MM.1S (cell line): ENCODE measurements around the gene PIEZO1.

Source experiments
- CTCF ChIP-seq: fragments of 300-600 bp; sonication (generic); IDR thresholded peaks from 2 replicates; pipeline ENCODE4 v1.5.1; 2016; ENCODE audit warnings: antibody characterized with exemption, low read length, mixed read lengths
- EZH2 ChIP-seq: fragments of 300-600 bp; sonication (generic); optimal IDR thresholded peaks from 2 replicates; pipeline ENCODE3; 2017; ENCODE audit warnings: low read depth, mild to moderate bottlenecking, antibody characterized with exemption, low read length, mixed read lengths
- EZH2phosphoT487 ChIP-seq: fragments of 300-600 bp; sonication (generic); IDR thresholded peaks from 2 replicates; pipeline ENCODE4 v1.6.1; 2018; ENCODE audit warnings: antibody characterized with exemption, low read length

- no peak for TF ChIP-seq CTCF
- TF ChIP-seq EZH2 = no peak
- TF ChIP-seq EZH2phosphoT487 = no peak
Observed at GRCh38 chr16:88680554-88681083, 104.4 kb downstream of the PIEZO1 start.
